ENCODE measurements around the gene NAV2. TPM values are rescaled to one million over a fixed set of nuclear protein-coding genes. Genes with fewer than 3 reads are reported as not detected.

The NAV2 gene
- total and polyA plus RNA-seq, 3 donors from 2014 or later = 3.4 to 6.0 (median 3.9) TPM

DNA sequence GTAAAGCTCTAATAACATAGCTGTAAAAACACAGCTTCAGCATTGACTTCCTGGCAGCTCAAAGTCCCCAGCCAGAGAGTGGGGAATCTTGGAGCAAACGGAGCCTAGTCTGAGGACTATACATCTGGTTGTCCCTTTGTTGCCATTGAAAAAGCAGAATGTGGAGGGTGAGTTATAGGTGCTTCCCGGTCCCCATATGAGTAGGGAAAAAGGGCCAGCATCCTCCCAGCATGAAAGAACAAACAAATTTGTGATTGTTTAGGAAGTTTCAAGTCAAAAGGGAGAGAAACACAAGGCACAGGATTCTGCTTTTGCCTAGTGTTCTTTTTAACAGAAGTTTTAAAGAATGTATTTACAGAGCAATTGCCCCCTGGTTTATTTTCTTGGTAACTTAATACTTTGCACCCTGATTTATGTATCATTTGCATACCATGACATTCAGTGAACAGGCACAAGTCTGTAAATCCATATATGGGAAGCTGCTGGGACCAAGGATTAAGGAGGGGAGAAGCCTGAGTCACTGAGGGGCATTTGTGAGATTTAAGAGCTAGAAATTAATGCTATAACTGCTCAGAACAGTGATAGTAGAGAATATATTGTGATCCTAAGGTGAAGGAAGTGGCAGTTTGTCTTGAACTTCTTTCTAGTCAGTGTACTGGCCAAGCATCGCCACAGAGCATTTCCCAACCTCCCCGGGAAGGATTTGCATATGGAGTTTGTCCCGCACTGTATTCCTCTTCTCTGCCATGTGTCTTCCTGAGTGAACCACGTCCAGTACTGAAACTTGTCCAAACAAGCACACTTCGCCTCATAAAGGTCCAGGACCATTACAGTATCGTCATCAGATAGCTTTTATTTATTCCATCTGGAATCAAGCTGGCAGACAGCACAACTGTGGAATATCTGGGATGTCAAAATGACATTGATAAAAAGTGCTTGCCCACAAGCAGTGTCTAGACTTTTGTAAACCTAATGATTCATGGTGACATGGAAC is 344.6 kb downstream of the NAV2 start:
- intact Hi-C loops (cut with DNase I; ENCODE audit: low total_unique reads) = no loop called here
- Histone ChIP-seq H3K27me3 (no peaks in the 10 kb centered on the region), H3K4me3 (no peak overlapping the region), H3K4me1 (no peaks in the 10 kb centered on the region), H3K9me3 (no peaks in the 10 kb centered on the region), H3K36me3 (ENCODE audit: low read depth, missing control alignments) (no peaks in the 10 kb centered on the region), H3K27ac (no peak overlapping the region)
- no peak for TF ChIP-seq POLR2A (IDR thresholded peaks at IDR 0.05)
- TF ChIP-seq, protein P1, sequence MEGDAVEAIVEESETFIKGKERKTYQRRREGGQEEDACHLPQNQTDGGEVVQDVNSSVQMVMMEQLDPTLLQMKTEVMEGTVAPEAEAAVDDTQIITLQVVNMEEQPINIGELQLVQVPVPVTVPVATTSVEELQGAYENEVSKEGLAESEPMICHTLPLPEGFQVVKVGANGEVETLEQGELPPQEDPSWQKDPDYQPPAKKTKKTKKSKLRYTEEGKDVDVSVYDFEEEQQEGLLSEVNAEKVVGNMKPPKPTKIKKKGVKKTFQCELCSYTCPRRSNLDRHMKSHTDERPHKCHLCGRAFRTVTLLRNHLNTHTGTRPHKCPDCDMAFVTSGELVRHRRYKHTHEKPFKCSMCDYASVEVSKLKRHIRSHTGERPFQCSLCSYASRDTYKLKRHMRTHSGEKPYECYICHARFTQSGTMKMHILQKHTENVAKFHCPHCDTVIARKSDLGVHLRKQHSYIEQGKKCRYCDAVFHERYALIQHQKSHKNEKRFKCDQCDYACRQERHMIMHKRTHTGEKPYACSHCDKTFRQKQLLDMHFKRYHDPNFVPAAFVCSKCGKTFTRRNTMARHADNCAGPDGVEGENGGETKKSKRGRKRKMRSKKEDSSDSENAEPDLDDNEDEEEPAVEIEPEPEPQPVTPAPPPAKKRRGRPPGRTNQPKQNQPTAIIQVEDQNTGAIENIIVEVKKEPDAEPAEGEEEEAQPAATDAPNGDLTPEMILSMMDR (IDR thresholded peaks at IDR 0.05) = no peak
- DNase-seq = no peak
- WGBS, 2 donors = 87 to 88% methylated on average over 8 of the region's 8 CpGs

DNA sequence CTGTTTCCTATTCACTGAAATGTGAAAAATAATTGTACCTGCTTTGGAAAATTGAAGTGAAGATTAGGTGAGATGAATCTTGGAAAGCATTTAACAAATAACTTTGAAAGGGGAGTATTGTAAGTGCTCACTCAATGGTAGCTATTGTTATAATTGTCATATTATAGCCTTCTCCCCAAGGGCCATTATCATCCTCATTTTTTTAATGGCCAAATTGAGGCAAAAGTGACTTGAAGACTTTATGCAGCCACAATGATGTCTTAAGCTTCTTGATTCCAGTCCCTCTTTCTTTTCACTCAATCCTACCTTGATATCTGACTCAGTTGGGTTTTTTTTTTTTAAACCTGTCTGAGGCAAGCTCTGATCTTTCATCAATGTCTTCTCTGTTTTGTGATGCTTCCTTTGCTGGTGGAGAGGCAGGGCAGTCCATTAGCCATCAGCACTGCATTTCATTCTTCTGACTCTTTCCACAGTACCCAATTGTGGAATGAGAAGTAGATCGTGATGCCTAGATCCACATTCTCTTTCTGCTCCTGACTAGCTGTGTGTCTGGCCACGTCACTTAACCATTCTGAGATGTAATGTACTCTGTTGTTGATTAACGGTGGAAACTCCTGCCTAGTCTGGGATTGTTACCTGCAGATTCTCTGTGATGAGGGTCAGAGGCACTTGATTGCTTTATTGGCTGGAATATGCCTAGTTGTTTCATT is 346.3 kb downstream of the NAV2 start:
- DNase-seq = no peak
- intact Hi-C loops (cut with DNase I; ENCODE audit: low total_unique reads) = no loop called here
- TF ChIP-seq, protein P1 (IDR thresholded peaks at IDR 0.05) = no peak
- no peak for TF ChIP-seq POLR2A (IDR thresholded peaks at IDR 0.05)
- WGBS, 2 donors = 97 to 100% methylated on average over 3 of the region's 3 CpGs
- Histone ChIP-seq H3K4me3 (no peak overlapping the region), H3K9me3 (no peaks in the 10 kb centered on the region), H3K36me3 (ENCODE audit: low read depth, missing control alignments) (no peaks in the 10 kb centered on the region), H3K4me1 (no peaks in the 10 kb centered on the region), H3K27me3 (no peaks in the 10 kb centered on the region), H3K27ac (no peak overlapping the region)

DNA sequence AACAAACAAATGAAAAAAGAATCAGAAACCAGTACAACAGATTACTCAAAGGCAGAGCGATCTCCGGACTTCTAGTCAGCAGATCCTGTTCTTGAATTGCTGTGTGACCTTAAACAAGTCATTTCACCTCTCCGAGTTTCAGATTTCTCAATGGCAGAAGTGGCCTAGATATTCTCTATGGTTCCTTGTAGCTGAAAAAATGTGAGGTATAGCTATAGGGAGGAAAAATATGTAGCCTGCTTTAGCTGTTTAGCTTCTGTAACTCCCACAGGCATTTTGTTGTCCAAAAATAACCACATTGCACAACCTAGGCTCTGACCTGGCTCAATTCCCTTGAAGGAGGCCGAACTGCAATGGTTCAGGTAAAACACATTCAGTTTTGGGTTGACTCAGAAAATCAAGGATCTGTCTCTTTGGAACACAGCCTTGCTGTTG is 347.0 kb downstream of the NAV2 start:
- intact Hi-C loops (cut with DNase I; ENCODE audit: low total_unique reads) = no loop called here
- DNase-seq = no peak
- H3K36me3 ChIP-seq (ENCODE audit: low read depth, missing control alignments) = no peaks in the 10 kb centered on the region
- H3K4me1 ChIP-seq = no peaks in the 10 kb centered on the region
- H3K4me3 ChIP-seq = no peak overlapping the region
- H3K27me3 ChIP-seq = no peaks in the 10 kb centered on the region
- TF ChIP-seq POLR2A (IDR thresholded peaks at IDR 0.05) = no peak
- TF ChIP-seq, protein P1 (IDR thresholded peaks at IDR 0.05) = no peak
- H3K27ac ChIP-seq = no peak overlapping the region
- H3K9me3 ChIP-seq = no peaks in the 10 kb centered on the region
- WGBS, 2 donors = 97% methylated on average over 4 of the region's 4 CpGs

DNA sequence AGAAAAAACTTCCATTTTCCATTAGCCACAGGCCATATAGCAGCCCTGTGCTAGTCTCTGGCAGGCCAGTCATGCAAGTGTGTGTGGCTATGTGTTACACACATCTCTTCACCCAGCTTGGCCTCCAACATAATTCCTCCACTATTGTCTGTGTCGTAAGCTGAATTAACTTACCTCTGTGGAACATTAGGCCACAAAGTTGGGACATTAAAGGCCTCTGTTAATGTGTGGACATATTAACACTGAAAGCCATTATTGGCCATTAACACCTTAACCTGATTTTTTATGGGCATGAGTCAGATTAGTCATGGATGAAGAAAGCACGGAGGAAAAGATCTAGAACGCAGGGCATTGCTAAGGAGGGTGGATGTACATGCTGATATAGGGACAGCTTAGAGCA is 347.5 kb downstream of the NAV2 start:
- WGBS, 2 donors = 90 to 99% methylated on average over 3 of the region's 3 CpGs
- Histone ChIP-seq H3K4me1 (no peaks in the 10 kb centered on the region), H3K27me3 (no peaks in the 10 kb centered on the region), H3K9me3 (no peaks in the 10 kb centered on the region), H3K27ac (no peak overlapping the region), H3K4me3 (no peak overlapping the region), H3K36me3 (ENCODE audit: low read depth, missing control alignments) (no peaks in the 10 kb centered on the region)
- TF ChIP-seq, protein P1 (IDR thresholded peaks at IDR 0.05) = no peak
- no peak for TF ChIP-seq POLR2A (IDR thresholded peaks at IDR 0.05)
- no peak for DNase-seq
- intact Hi-C loops (cut with DNase I; ENCODE audit: low total_unique reads) = no loop called here

All from testis (tissue), 3 donors.